ENCODE results near the gene KCNAB3. TPM values are rescaled to one million over a fixed set of nuclear protein-coding genes. Genes with fewer than 3 reads are reported as not detected.

Gene KCNAB3
- total RNA-seq = 0.13 and 0.25 TPM in 2 replicates

GRCh38 chr17:7929158-7930023, at the start of gene KCNAB3:
KCNAB3 (minus strand) TSS chr17:7929856; CDS start chr17:7929435, 421 bp downstream.

GRCh38 chr17:7931709-7932482, 2.2 kb upstream of the KCNAB3 start, which contains the start of the genes CNTROB and TRAPPC1:
CNTROB (plus strand) TSS chr17:7932206; CDS start chr17:7933080, 874 bp downstream.
TRAPPC1 (minus strand) TSS chr17:7931946; CDS start chr17:7931829, 117 bp downstream.

GRCh38 chr17:7915611-7916384, 13.9 kb downstream of the KCNAB3 start, which contains the start of gene RNF227:
RNF227 (minus strand) TSS chr17:7916289; CDS start chr17:7916195, 94 bp downstream.

GRCh38 chr17:7888184-7888920, 41.3 kb downstream of the KCNAB3 start, which contains the start of gene CHD3:
CHD3 (plus strand) TSS chr17:7888789; CDS start chr17:7889001, 212 bp downstream.

Other genes starting within 250 kb of the KCNAB3 start
- 14.1 and 19.5 TPM in 2 replicates for gene TP53, start 242.4 kb downstream of the KCNAB3 start, total RNA-seq
- 3.3 and 4.9 TPM in 2 replicates for gene WRAP53, start 241.4 kb downstream of the KCNAB3 start, total RNA-seq
- under 0.01 and 0.12 TPM in 2 replicates for gene EFNB3, start 224.7 kb downstream of the KCNAB3 start, total RNA-seq
- 0.12 and 0.13 TPM in 2 replicates for gene DNAH2, start 212.1 kb downstream of the KCNAB3 start, total RNA-seq
- 3.6 and 3.9 TPM in 2 replicates for gene KDM6B, start 95.6 kb downstream of the KCNAB3 start, total RNA-seq
- gene TMEM88, start 74.8 kb downstream of the KCNAB3 start, total RNA-seq = 0.37 and 0.40 TPM in 2 replicates
- gene NAA38, start 72.3 kb downstream of the KCNAB3 start, total RNA-seq = 92.8 and 145 TPM in 2 replicates
- gene CYB5D1, start 71.9 kb downstream of the KCNAB3 start, total RNA-seq = 9.4 and 9.9 TPM in 2 replicates
- gene CHD3, start 41.1 kb downstream of the KCNAB3 start, total RNA-seq = 135 and 146 TPM in 2 replicates
- gene RNF227, start 13.6 kb downstream of the KCNAB3 start, total RNA-seq = 0.87 and 3.7 TPM in 2 replicates
- 51.5 and 60.6 TPM in 2 replicates for gene TRAPPC1, start 2.1 kb upstream of the KCNAB3 start, total RNA-seq
- gene CNTROB, start 2.4 kb upstream of the KCNAB3 start, total RNA-seq = 21.5 and 30.1 TPM in 2 replicates
- not detected in 2 replicates for gene GUCY2D, start 72.8 kb upstream of the KCNAB3 start, total RNA-seq
- gene ALOX15B, start 109.2 kb upstream of the KCNAB3 start, total RNA-seq = not detected in 2 replicates
- gene ALOX12B, start 157.9 kb upstream of the KCNAB3 start, total RNA-seq = not detected in 2 replicates
- not detected in 2 replicates for gene ALOXE3, start 188.7 kb upstream of the KCNAB3 start, total RNA-seq
- gene HES7, start 194.2 kb upstream of the KCNAB3 start, total RNA-seq = 0.12 TPM in 1 of 2 replicates, not detected in the other
- 9.4 and 10.9 TPM in 2 replicates for gene PER1, start 222.5 kb upstream of the KCNAB3 start, total RNA-seq
- 7.1 and 10.4 TPM in 2 replicates for gene VAMP2, start 233.1 kb upstream of the KCNAB3 start, total RNA-seq
- 27.4 and 35.0 TPM in 2 replicates for gene TMEM107, start 246.5 kb upstream of the KCNAB3 start, total RNA-seq